ENCODE measurements around the gene ZNF565. TPM values are rescaled to one million over a fixed set of nuclear protein-coding genes. Genes with fewer than 3 reads are reported as not detected.

Gene ZNF565
- total RNA-seq, 1 experiment from 2014 or later: 3.2 TPM

DNA sequence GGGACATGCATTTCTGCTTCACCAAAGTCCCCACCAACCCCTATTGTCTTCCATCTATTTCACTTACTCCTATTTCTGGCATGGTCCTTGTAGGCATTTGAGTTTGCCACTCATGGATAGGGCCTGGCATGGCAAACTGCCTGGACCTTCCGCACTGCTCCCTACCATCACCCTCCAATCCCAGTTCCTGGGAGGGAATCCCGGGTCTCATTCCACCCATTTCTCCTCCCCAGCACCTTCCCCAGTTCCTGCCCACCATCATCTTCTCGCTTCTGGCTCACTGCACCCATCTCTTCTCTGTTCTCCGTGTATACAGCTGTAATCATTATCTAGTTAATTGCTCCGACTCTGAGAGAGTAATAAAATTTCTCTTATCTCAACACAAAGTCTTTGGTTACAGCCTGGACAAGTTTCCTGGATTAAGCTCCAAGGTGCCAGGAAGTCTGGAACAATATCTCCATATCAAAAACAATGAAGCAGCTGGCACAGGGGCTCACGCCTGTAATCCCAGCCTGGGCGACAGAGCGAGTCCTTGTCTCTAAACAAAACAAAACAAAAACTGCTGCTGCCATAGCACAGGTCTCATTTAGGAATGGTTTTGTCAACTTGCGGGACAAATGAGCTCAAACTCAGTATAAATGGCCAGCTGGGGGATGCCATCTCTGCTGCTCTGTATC lies 45.2 kb downstream of the ZNF565 start:
- H3K4me1 ChIP-seq (ENCODE audit: control insufficient read depth in 1 of 2, insufficient read depth in 2 of 2, low read length in 2 of 2): peaks cover 6 to 13% of the 10 kb centered on the region in 2 experiments; a peak in 3 of 4 replicates
- RAD21 ChIA-PET (ENCODE audit: low non-redundant PET in 1 of 2, low total read pairs in 2 of 2, uncharacterized antibody in 2 of 2, unreplicated experiment in 2 of 2): interaction anchor here in 1 of 2 experiments (1.5 kb wide), 1 partner anchor 41 kb away, joined by 3 read pairs; no protein-coding TSS in a partner anchor
- no peak overlapping the region for H3K9ac ChIP-seq (ENCODE audit: low read length)
- H3K27me3 ChIP-seq (ENCODE audit: insufficient read depth, low read length): no peaks in the 10 kb centered on the region
- no peaks in the 10 kb centered on the region for H3K36me3 ChIP-seq (ENCODE audit: control insufficient read depth in 1 of 2, insufficient read depth in 2 of 2, low read length in 2 of 2)
- H3K79me2 ChIP-seq (ENCODE audit: insufficient read depth, low read length): no peaks in the 10 kb centered on the region
- no peak overlapping the region for H3K4me3 ChIP-seq (replicated peaks in 1 of 2; ENCODE audit: low read depth in 1 of 2, low read length in 2 of 2)
- no peak for DNase-seq (ENCODE audit: low read depth, low spot score)
- TSS peak; percentile 29 for BruUV-seq (replicated peaks)
- ATAC-seq: no peak
- CTCF ChIA-PET: interaction anchor here (1.0 to 2.8 kb wide), 3 partner anchors 40 to 74 kb away, joined by 3 to 17 read pairs (median 3); no protein-coding TSS in a partner anchor
- no peaks in the 10 kb centered on the region for H3K9me2 ChIP-seq (ENCODE audit: insufficient read depth)
- no peak overlapping the region for H2AFZ ChIP-seq (ENCODE audit: low read depth, low read length, poor library complexity, severe bottlenecking)
- H4K20me1 ChIP-seq (ENCODE audit: insufficient read depth): no peaks in the 10 kb centered on the region
- H3K27ac ChIP-seq (ENCODE audit: low read depth, low read length): peak overlapping the region; percentile 13; the same call in 1 of the 2 replicates
- no peaks in the 10 kb centered on the region for H3K9me3 ChIP-seq (ENCODE audit: control insufficient read depth in 1 of 2, insufficient read depth in 1 of 2, low read depth in 1 of 2, low read length in 2 of 2)
- no peak overlapping the region for H3K4me2 ChIP-seq (ENCODE audit: low read length)
- intact Hi-C loops (cut with micrococcal nuclease): no loop called here
- POLR2A ChIA-PET: interaction anchor here (0.9 to 1.9 kb wide), 3 partner anchors 41 to 104 kb away, joined by 3 to 12 read pairs (median 3); partner anchors contain the start of genes ZNF146 and ZNF565
- TF ChIP-seq, protein P1, sequence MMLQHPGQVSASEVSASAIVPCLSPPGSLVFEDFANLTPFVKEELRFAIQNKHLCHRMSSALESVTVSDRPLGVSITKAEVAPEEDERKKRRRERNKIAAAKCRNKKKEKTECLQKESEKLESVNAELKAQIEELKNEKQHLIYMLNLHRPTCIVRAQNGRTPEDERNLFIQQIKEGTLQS (IDR thresholded peaks at IDR 0.05): no peak
- TF ChIP-seq POLR2AphosphoS5 (IDR thresholded peaks at IDR 0.05; ENCODE audit: low read depth, low read length): no peak; the same call in 1 of the 2 replicates
- TF ChIP-seq ZFX (IDR thresholded peaks at IDR 0.05): no peak
- TF ChIP-seq EZH2phosphoT487 (IDR thresholded peaks at IDR 0.05; ENCODE audit: borderline replicate concordance): no peak
- no peak for TF ChIP-seq FOSL1 (IDR thresholded peaks at IDR 0.05; ENCODE audit: low read depth)
- TF ChIP-seq, protein P2, sequence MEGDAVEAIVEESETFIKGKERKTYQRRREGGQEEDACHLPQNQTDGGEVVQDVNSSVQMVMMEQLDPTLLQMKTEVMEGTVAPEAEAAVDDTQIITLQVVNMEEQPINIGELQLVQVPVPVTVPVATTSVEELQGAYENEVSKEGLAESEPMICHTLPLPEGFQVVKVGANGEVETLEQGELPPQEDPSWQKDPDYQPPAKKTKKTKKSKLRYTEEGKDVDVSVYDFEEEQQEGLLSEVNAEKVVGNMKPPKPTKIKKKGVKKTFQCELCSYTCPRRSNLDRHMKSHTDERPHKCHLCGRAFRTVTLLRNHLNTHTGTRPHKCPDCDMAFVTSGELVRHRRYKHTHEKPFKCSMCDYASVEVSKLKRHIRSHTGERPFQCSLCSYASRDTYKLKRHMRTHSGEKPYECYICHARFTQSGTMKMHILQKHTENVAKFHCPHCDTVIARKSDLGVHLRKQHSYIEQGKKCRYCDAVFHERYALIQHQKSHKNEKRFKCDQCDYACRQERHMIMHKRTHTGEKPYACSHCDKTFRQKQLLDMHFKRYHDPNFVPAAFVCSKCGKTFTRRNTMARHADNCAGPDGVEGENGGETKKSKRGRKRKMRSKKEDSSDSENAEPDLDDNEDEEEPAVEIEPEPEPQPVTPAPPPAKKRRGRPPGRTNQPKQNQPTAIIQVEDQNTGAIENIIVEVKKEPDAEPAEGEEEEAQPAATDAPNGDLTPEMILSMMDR (IDR thresholded peaks at IDR 0.05 in 2 of 3, conservative IDR thresholded peaks at IDR 0.05 in 1 of 3; ENCODE audit: borderline replicate concordance in 1 of 3, insufficient read depth in 1 of 3, low read depth in 2 of 3, low read length in 2 of 3): no peak
- TF ChIP-seq, protein P3, sequence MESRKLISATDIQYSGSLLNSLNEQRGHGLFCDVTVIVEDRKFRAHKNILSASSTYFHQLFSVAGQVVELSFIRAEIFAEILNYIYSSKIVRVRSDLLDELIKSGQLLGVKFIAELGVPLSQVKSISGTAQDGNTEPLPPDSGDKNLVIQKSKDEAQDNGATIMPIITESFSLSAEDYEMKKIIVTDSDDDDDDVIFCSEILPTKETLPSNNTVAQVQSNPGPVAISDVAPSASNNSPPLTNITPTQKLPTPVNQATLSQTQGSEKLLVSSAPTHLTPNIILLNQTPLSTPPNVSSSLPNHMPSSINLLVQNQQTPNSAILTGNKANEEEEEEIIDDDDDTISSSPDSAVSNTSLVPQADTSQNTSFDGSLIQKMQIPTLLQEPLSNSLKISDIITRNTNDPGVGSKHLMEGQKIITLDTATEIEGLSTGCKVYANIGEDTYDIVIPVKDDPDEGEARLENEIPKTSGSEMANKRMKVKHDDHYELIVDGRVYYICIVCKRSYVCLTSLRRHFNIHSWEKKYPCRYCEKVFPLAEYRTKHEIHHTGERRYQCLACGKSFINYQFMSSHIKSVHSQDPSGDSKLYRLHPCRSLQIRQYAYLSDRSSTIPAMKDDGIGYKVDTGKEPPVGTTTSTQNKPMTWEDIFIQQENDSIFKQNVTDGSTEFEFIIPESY (IDR thresholded peaks at IDR 0.05; ENCODE audit: extremely low read depth, insufficient replicate concordance, low read length): no peak
- TF ChIP-seq CBX3 (IDR thresholded peaks at IDR 0.05; ENCODE audit: low read depth): no peak
- no peak for TF ChIP-seq ZNF274 (IDR thresholded peaks at IDR 0.05; ENCODE audit: low read depth, low read length)
- TF ChIP-seq SP1 (IDR thresholded peaks at IDR 0.05; ENCODE audit: low read depth): no peak
- no peak for TF ChIP-seq SIN3A (IDR thresholded peaks at IDR 0.05; ENCODE audit: low read depth)
